Effector memory CD4-positive, alpha-beta T cell (primary cell): Measurements from ENCODE around the gene OR51D1.
A peak's percentile ranks its signal among the peaks of the same experiment; 100 is the strongest.

Experiments used
- DNase-seq, 3 donors: peaks; one replicate each; pipeline ENCODE4 v3.0.0-alpha.2; 2020
- H3K27ac ChIP-seq: 2 replicates; pipeline ENCODE4 v1.7.0; 2013; ENCODE audit warnings: mild to moderate bottlenecking, low read length, moderate library complexity; ENCODE audit not compliant: insufficient read depth, poor library complexity, severe bottlenecking
- H3K27me3 ChIP-seq: replicated peaks from 2 replicates; pipeline ENCODE4 v1.7.0; 2013; ENCODE audit warnings: mild to moderate bottlenecking, low read length; ENCODE audit not compliant: insufficient read depth, control insufficient read depth, poor library complexity, severe bottlenecking
- H3K36me3 ChIP-seq: 2 replicates; pipeline ENCODE4 v1.7.0; 2013; ENCODE audit warnings: mild to moderate bottlenecking, low read length, moderate library complexity; ENCODE audit not compliant: control insufficient read depth, insufficient read depth
- H3K4me1 ChIP-seq: 2 replicates; pipeline ENCODE4 v1.7.0; 2013; ENCODE audit warnings: low read length, mild to moderate bottlenecking; ENCODE audit not compliant: control insufficient read depth, insufficient read depth, poor library complexity, severe bottlenecking
- H3K4me3 ChIP-seq: 2 replicates; pipeline ENCODE4 v1.7.0; 2013; ENCODE audit warnings: low read length, low read depth, mild to moderate bottlenecking; ENCODE audit not compliant: insufficient read depth, poor library complexity, severe bottlenecking
- H3K9me3 ChIP-seq: 2 replicates; pipeline ENCODE4 v1.7.0; 2013; ENCODE audit warnings: mild to moderate bottlenecking, low read length, moderate library complexity; ENCODE audit not compliant: control insufficient read depth
- total RNA-seq, 3 donors: gene quantifications; one replicate each; lab custom pipeline; 2026; lab: John Stamatoyannopoulos, UW

The OR51D1 gene
- total RNA-seq = 0 reads per million in 3 donors

GRCh38 chr11:4636962-4637661 lies at the start of gene OR51D1:
Gene OR51D1, plus strand, starts transcription at chr11:4637477. Its CDS starts 2,314 bp downstream, at chr11:4639791.
- Histone ChIP-seq H3K9me3 (no peaks in the 10 kb centered on the region), H3K27ac (no peak within 1 kb of the TSS), H3K4me1 (no peaks in the 10 kb centered on the region), H3K4me3 (no peak within 1 kb of the TSS), H3K36me3 (no peaks in the 10 kb centered on the region), H3K27me3 (peaks cover 4% of the 10 kb centered on the region)
- DNase-seq = peak; percentile 27 to 47 (median 34)

- no peak overlapping the region for H3K4me3 ChIP-seq
- no peak for DNase-seq
- no peaks in the 10 kb centered on the region for H3K4me1 ChIP-seq
- no peaks in the 10 kb centered on the region for H3K9me3 ChIP-seq
- H3K36me3 ChIP-seq = no peaks in the 10 kb centered on the region
- H3K27me3 ChIP-seq = no peaks in the 10 kb centered on the region
- no peak overlapping the region for H3K27ac ChIP-seq
Observed at GRCh38 chr11:4589017-4589416, 48.3 kb upstream of the OR51D1 start.

- Histone ChIP-seq H3K27ac (no peak within 1 kb of the TSS), H3K36me3 (no peaks in the 10 kb centered on the region)
Observed at GRCh38 chr11:4593739-4594138, 43.5 kb upstream of the OR51D1 start, which contains the start of gene OR52I1. Gene OR52I1, plus strand, starts transcription at chr11:4594039. Its CDS starts 0 bp downstream, at chr11:4594039.

GRCh38 chr11:4605057-4605456 lies 32.2 kb upstream of the OR51D1 start:
- Histone ChIP-seq H3K36me3 (peaks cover 36% of the 10 kb centered on the region), H3K27me3 (no peaks in the 10 kb centered on the region), H3K4me3 (no peak overlapping the region), H3K27ac (no peak overlapping the region), H3K4me1 (peaks cover 2% of the 10 kb centered on the region), H3K9me3 (no peaks in the 10 kb centered on the region)
- DNase-seq = no peak

More at GRCh38 chr11:4593739-4594138, 43.5 kb upstream of the OR51D1 start, which contains the start of gene OR52I1:
- Histone ChIP-seq H3K27me3 (no peaks in the 10 kb centered on the region), H3K9me3 (no peaks in the 10 kb centered on the region), H3K4me3 (no peak within 1 kb of the TSS), H3K4me1 (no peaks in the 10 kb centered on the region)
- DNase-seq = no peak

GRCh38 chr11:4606231-4607015 lies 30.9 kb upstream of the OR51D1 start:
- DNase-seq = no peak
- no peaks in the 10 kb centered on the region for H3K9me3 ChIP-seq
- no peak overlapping the region for H3K4me3 ChIP-seq
- no peak overlapping the region for H3K27ac ChIP-seq
- H3K36me3 ChIP-seq = peaks cover 22% of the 10 kb centered on the region
- H3K4me1 ChIP-seq = peaks cover 7% of the 10 kb centered on the region
- H3K27me3 ChIP-seq = no peaks in the 10 kb centered on the region

- Histone ChIP-seq H3K27ac (no peak overlapping the region), H3K36me3 (peaks cover 15% of the 10 kb centered on the region), H3K4me3 (peak overlapping the region; percentile 67), H3K4me1 (peaks cover 7% of the 10 kb centered on the region), H3K9me3 (no peaks in the 10 kb centered on the region), H3K27me3 (no peaks in the 10 kb centered on the region)
- no peak for DNase-seq
Observed at GRCh38 chr11:4607096-4607495, 30.2 kb upstream of the OR51D1 start.

- Histone ChIP-seq H3K4me3 (peak within 1 kb of the TSS; percentile 67), H3K9me3 (no peaks in the 10 kb centered on the region), H3K36me3 (peaks cover 9% of the 10 kb centered on the region), H3K27me3 (no peaks in the 10 kb centered on the region), H3K27ac (peak within 1 kb of the TSS; percentile 73), H3K4me1 (peaks cover 7% of the 10 kb centered on the region)
- DNase-seq = peak; percentile 85 to 92 (median 90)
Observed at GRCh38 chr11:4607781-4608666, 29.3 kb upstream of the OR51D1 start, which contains the start of gene TRIM68. Gene TRIM68, minus strand, starts transcription at chr11:4608231. Its CDS starts 2,727 bp downstream, at chr11:4605504.

- DNase-seq = no peak
- Histone ChIP-seq H3K27ac (no peak overlapping the region), H3K36me3 (no peaks in the 10 kb centered on the region), H3K4me1 (peaks cover 7% of the 10 kb centered on the region), H3K4me3 (peak overlapping the region; percentile 43), H3K27me3 (no peaks in the 10 kb centered on the region), H3K9me3 (no peaks in the 10 kb centered on the region)
Observed at GRCh38 chr11:4610258-4610935, 26.9 kb upstream of the OR51D1 start.

GRCh38 chr11:4611986-4612385 lies 25.3 kb upstream of the OR51D1 start:
- Histone ChIP-seq H3K4me1 (peaks cover 7% of the 10 kb centered on the region), H3K4me3 (no peak overlapping the region), H3K27me3 (peaks cover 3% of the 10 kb centered on the region), H3K9me3 (no peaks in the 10 kb centered on the region), H3K27ac (no peak overlapping the region), H3K36me3 (no peaks in the 10 kb centered on the region)
- DNase-seq = no peak
